Measurements from ENCODE around the gene SMYD3. TPM values are rescaled to one million over a fixed set of nuclear protein-coding genes. Genes with fewer than 3 reads are reported as not detected.

Gene SMYD3
- total RNA-seq, 1 experiment from 2014 or later, result 17.4 TPM

- ATAC-seq, result no peak
- BruUV-seq (replicated peaks), result no TSS peak
- POLR2A ChIA-PET, result no interaction called here
- intact Hi-C loops (cut with micrococcal nuclease; ENCODE audit: unreplicated experiment), result no loop called here
- Histone ChIP-seq H3K36me3 (ENCODE audit: control insufficient read depth, insufficient read depth, low read length) (no peaks in the 10 kb centered on the region), H3K27me3 (ENCODE audit: control insufficient read depth, insufficient read depth, low read length) (no peaks in the 10 kb centered on the region), H3K4me1 (ENCODE audit: control insufficient read depth, insufficient read depth, low read length) (no peaks in the 10 kb centered on the region), H3K27ac (ENCODE audit: low read length) (no peak overlapping the region), H3K4me3 (ENCODE audit: low read depth in 2 of 2, low read length in 2 of 2) (no peak overlapping the region), H3K9me3 (ENCODE audit: control insufficient read depth, insufficient read depth, low read depth, low read length) (no peaks in the 10 kb centered on the region)
- CTCF ChIA-PET, result no interaction called here
- in situ Hi-C loops (cut with HindIII; ENCODE audit: low pct_unique_long_range_greater_than_20kb, low sequenced_read_pairs), result no loop called here
- TF ChIP-seq CTCF (IDR thresholded peaks at IDR 0.05) (no peak), SIN3A (IDR thresholded peaks at IDR 0.05; ENCODE audit: borderline replicate concordance, insufficient read depth, low read depth, low read length) (no peak), TCF7L2 (IDR thresholded peaks at IDR 0.05; ENCODE audit: low read depth, low read length) (no peak), POLR2AphosphoS5 (IDR thresholded peaks at IDR 0.05; ENCODE audit: low read depth, low read length) (no peak), REST (IDR thresholded peaks at IDR 0.05; ENCODE audit: insufficient read depth in 1 of 2, low read depth in 2 of 2, low read length in 1 of 2) (no peak)
- DNase-seq (ENCODE audit: low read depth, low spot score), result no peak
These were observed 603.2 kb downstream of the SMYD3 start for GRCh38 chr1:245903851-245904250.

GRCh38 chr1:245901565-245901964 is 605.5 kb downstream of the SMYD3 start:
- Histone ChIP-seq H3K4me3 (ENCODE audit: low read depth in 2 of 2, low read length in 2 of 2) (no peak overlapping the region), H3K27me3 (ENCODE audit: control insufficient read depth, insufficient read depth, low read length) (no peaks in the 10 kb centered on the region), H3K27ac (ENCODE audit: low read length) (no peak overlapping the region), H3K36me3 (ENCODE audit: control insufficient read depth, insufficient read depth, low read length) (no peaks in the 10 kb centered on the region), H3K9me3 (ENCODE audit: control insufficient read depth, insufficient read depth, low read depth, low read length) (no peaks in the 10 kb centered on the region), H3K4me1 (ENCODE audit: control insufficient read depth, insufficient read depth, low read length) (no peaks in the 10 kb centered on the region)
- in situ Hi-C loops (cut with HindIII; ENCODE audit: low pct_unique_long_range_greater_than_20kb, low sequenced_read_pairs), result no loop called here
- no TSS peak for BruUV-seq (replicated peaks)
- no peak for TF ChIP-seq REST (IDR thresholded peaks at IDR 0.05; ENCODE audit: insufficient read depth in 1 of 2, low read depth in 2 of 2, low read length in 1 of 2)
- TF ChIP-seq POLR2AphosphoS5 (IDR thresholded peaks at IDR 0.05; ENCODE audit: low read depth, low read length), result no peak
- TF ChIP-seq SIN3A (IDR thresholded peaks at IDR 0.05; ENCODE audit: borderline replicate concordance, insufficient read depth, low read depth, low read length), result no peak
- no peak for TF ChIP-seq TCF7L2 (IDR thresholded peaks at IDR 0.05; ENCODE audit: low read depth, low read length)
- TF ChIP-seq CTCF (IDR thresholded peaks at IDR 0.05), result no peak
- DNase-seq (ENCODE audit: low read depth, low spot score) (no peak), ATAC-seq (no peak)
- POLR2A ChIA-PET, result no interaction called here
- intact Hi-C loops (cut with micrococcal nuclease; ENCODE audit: unreplicated experiment), result no loop called here
- CTCF ChIA-PET, result no interaction called here

All from Panc1 (cell line).